ENCODE results near the gene PI4KA.

Gene PI4KA

DNA sequence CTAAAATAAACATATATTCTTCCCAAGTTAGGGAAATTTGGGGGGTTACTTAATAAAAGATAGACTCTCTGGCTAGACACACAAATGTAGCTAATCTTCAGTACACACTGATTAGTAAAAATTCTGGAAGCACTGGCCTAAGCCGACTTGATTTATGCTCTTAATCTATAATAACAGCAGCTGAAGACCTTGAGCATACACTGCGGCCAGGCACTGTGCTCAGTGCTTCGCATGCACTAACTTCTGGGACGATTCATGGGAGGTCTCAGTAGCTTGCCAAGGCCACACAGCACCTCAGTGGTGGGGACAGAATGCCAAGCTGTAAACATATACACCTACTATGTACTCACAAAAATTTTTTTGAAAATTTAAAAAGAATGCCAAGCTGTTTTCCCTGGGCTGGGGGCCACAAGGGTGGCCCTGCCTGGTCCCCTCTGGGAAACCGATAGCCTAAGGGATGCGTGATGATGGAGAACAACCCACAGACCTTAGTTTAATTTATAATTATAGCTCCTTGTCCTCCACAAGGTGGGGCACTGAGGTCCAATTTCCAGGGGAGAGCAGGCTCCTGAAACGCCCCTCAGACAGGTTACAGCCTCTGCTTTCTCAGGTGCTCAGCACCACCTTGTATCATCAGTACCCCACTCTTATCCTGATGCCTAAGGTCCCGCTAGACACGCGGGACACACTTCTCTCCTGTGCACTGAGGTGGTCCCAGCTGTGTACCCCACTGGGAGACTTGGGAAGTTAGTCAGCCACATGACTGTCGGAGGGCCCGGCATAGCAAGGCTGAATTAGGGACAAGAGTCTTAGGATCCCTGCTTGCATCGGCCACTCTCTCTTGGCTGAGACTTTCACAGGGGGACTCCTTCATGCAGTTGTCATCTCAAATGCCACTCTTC lies 64.6 kb downstream of the PI4KA start:
- H3K4me3 ChIP-seq (ENCODE audit: low read depth, low read length), result no peak overlapping the region
- TF ChIP-seq, protein P1, sequence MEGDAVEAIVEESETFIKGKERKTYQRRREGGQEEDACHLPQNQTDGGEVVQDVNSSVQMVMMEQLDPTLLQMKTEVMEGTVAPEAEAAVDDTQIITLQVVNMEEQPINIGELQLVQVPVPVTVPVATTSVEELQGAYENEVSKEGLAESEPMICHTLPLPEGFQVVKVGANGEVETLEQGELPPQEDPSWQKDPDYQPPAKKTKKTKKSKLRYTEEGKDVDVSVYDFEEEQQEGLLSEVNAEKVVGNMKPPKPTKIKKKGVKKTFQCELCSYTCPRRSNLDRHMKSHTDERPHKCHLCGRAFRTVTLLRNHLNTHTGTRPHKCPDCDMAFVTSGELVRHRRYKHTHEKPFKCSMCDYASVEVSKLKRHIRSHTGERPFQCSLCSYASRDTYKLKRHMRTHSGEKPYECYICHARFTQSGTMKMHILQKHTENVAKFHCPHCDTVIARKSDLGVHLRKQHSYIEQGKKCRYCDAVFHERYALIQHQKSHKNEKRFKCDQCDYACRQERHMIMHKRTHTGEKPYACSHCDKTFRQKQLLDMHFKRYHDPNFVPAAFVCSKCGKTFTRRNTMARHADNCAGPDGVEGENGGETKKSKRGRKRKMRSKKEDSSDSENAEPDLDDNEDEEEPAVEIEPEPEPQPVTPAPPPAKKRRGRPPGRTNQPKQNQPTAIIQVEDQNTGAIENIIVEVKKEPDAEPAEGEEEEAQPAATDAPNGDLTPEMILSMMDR (IDR thresholded peaks at IDR 0.05; ENCODE audit: insufficient read depth, low read depth, low read length, missing control alignments), result no peak
- DNase-seq (ENCODE audit: low read depth), result no peak

- TF ChIP-seq, protein P1 (IDR thresholded peaks at IDR 0.05; ENCODE audit: insufficient read depth, low read depth, low read length, missing control alignments), result no peak
- no peak for DNase-seq (ENCODE audit: low read depth)
- no peak overlapping the region for H3K4me3 ChIP-seq (ENCODE audit: low read depth, low read length)
Measured at GRCh38 chr22:20792966-20793728, 65.5 kb downstream of the PI4KA start.

GRCh38 chr22:20792221-20792965 lies 66.2 kb downstream of the PI4KA start:
- DNase-seq (ENCODE audit: low read depth), result no peak
- H3K4me3 ChIP-seq (ENCODE audit: low read depth, low read length), result no peak overlapping the region
- TF ChIP-seq, protein P1 (IDR thresholded peaks at IDR 0.05; ENCODE audit: insufficient read depth, low read depth, low read length, missing control alignments), result no peak

GRCh38 chr22:20788627-20789344 lies 69.8 kb downstream of the PI4KA start:
- TF ChIP-seq, protein P1 (IDR thresholded peaks at IDR 0.05; ENCODE audit: insufficient read depth, low read depth, low read length, missing control alignments), result no peak
- no peak for DNase-seq (ENCODE audit: low read depth)

GRCh38 chr22:20787746-20788626 lies 70.6 kb downstream of the PI4KA start:
- no peak overlapping the region for H3K4me3 ChIP-seq (ENCODE audit: low read depth, low read length)
- TF ChIP-seq, protein P1 (IDR thresholded peaks at IDR 0.05; ENCODE audit: insufficient read depth, low read depth, low read length, missing control alignments), result no peak
- no peak for DNase-seq (ENCODE audit: low read depth)

More at GRCh38 chr22:20788627-20789344, 69.8 kb downstream of the PI4KA start:
- no peak overlapping the region for H3K4me3 ChIP-seq (ENCODE audit: low read depth, low read length)

Measured in GM12865 (cell line).